GM12874 (cell line): ENCODE results near the gene TULP1.

ENCODE experiments used
- TF ChIP-seq, protein P1 (sequence below): IDR thresholded peaks from 2 replicates; pipeline ENCODE4 v1.5.1; 2011; ENCODE audit warnings: low read depth, mild to moderate bottlenecking, control low read depth, low read length, moderate library complexity; ENCODE audit not compliant: insufficient read depth

The TULP1 gene

DNA sequence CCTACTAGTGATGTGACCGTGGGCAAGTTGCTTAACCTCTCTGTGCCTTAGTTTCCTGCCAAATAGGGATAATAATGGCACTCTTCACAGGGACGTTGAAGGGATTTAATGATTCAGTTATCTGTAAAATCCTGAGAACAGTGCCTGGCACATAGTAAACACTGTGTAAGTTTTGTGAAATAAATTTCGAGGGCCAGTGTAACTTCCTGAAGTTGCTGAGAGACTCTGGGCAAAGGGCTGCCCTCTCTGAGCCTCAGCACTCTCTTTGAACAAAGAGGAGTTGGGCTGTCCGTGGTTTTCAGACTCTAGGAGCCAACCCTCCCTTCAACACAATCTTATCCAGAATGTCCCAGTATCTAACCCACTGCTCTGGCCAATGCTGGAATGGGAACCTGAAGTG lies 13.3 kb downstream of the TULP1 start:
- TF ChIP-seq, protein P1, sequence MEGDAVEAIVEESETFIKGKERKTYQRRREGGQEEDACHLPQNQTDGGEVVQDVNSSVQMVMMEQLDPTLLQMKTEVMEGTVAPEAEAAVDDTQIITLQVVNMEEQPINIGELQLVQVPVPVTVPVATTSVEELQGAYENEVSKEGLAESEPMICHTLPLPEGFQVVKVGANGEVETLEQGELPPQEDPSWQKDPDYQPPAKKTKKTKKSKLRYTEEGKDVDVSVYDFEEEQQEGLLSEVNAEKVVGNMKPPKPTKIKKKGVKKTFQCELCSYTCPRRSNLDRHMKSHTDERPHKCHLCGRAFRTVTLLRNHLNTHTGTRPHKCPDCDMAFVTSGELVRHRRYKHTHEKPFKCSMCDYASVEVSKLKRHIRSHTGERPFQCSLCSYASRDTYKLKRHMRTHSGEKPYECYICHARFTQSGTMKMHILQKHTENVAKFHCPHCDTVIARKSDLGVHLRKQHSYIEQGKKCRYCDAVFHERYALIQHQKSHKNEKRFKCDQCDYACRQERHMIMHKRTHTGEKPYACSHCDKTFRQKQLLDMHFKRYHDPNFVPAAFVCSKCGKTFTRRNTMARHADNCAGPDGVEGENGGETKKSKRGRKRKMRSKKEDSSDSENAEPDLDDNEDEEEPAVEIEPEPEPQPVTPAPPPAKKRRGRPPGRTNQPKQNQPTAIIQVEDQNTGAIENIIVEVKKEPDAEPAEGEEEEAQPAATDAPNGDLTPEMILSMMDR: no peak

DNA sequence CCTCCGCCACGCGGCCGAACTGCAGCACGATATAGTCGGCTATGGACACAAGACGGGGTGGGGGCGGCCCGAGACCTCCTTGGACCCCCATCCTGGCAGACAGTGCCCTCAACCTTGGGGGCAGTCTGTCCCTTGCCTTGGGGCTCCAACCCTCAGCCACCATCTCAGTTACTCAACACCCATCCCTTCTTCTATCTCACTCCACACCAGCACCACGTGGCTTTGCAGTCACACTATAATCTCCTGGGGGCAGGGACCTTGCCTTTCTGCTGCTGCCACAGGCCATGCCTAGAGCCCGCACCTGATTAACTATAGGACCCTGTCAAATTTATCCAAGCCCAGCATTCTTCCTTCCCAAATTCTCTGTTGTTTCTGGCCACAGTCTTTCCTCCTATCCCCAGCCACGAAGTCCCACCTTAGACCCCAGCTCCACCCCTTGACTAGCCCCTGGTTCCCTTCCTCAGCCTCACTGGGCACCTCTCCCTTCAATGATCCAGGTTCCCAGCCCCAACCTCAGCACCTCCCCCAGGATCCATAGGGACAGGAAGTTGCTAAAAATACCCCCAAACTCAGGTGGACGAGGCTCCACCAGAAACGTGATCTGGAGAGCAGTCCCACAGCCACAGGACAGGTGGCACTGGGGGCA lies 14.2 kb downstream of the TULP1 start:
- TF ChIP-seq, protein P1: no peak

DNA sequence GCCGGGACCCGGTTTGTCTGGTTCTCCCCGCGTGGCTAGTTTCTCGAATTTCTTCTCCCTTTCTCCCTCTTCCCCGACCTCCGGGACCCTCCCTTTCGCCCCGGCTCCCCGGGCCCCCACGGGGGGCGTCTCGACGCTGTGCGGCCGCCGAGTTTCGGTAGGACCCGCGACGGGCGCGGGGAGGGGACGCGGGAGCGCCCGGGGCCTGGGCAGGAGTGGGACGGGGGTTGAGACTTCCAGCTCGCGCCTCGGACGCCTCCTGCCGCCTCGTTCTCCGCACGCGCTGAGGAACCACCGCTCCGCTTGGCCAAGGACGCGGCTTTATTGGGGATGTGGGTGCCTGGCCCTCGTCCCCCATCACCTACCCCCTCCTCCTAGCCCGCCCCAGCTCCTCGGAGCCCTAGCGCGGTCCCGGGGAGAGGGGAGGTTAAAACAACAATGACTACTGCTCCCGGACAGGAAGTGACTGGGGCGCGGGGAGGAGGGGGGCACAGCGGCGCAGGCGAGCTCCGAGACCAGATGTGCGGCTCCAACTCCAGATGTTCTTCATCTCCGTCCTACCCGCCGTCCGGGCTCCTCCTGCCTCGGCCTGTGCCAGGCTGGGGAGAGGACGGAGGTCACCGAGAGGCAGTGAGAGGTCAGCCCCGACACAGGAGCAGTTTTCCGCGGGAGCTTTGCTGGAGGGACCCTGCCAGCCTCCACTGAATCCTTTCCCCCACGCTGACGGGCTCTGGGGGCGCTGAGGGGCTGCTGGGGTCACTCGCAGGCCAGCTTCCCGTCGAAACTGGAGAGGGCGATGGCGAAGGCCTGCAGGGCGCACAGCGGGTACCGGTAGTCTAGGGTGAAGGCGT lies 14.9 kb downstream of the TULP1 start:
- TF ChIP-seq, protein P1: no peak

DNA sequence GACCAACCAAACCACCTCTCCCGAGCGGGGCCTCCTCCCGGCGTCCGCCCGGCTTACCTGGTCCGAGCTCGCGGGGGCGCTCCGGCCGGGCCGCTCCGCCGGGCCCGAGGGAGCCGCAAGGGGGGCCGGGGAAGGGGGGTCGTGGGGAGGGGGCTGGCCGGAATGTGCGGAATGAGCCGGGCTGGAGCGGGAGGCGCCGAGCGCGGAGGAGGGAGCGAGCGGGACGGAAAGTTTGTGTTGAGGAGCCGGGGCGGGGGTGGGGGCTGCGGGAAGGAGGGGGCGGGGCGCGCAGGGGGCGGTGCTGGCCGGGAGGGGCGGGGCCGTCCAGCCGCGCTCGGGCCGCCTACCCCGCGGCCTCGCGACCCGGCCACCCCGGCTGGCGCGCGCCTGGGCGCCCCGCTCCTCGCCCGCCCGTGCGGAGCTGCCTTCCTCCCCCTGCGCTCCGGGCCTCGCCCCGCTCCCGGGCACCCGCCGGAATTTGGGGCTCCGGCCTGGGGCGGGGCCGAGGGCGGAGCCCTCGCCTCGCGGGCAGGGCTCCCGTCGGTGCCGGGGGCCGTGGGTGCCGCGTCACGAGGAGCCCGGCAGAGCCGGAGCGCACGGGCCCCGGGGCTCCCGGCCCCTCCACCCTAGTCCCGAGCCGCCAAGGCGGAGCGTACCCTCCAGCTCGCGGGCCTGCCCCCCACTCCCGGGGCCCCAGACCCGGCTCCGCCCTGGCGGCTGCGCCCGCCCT lies 15.7 kb downstream of the TULP1 start, which contains the start of gene TEAD3:
Gene TEAD3, minus strand, starts transcription at position 239 of the 730 bp plus-strand sequence.
- TF ChIP-seq, protein P1: peak; percentile 25; the same call in 1 of the 2 replicates

DNA sequence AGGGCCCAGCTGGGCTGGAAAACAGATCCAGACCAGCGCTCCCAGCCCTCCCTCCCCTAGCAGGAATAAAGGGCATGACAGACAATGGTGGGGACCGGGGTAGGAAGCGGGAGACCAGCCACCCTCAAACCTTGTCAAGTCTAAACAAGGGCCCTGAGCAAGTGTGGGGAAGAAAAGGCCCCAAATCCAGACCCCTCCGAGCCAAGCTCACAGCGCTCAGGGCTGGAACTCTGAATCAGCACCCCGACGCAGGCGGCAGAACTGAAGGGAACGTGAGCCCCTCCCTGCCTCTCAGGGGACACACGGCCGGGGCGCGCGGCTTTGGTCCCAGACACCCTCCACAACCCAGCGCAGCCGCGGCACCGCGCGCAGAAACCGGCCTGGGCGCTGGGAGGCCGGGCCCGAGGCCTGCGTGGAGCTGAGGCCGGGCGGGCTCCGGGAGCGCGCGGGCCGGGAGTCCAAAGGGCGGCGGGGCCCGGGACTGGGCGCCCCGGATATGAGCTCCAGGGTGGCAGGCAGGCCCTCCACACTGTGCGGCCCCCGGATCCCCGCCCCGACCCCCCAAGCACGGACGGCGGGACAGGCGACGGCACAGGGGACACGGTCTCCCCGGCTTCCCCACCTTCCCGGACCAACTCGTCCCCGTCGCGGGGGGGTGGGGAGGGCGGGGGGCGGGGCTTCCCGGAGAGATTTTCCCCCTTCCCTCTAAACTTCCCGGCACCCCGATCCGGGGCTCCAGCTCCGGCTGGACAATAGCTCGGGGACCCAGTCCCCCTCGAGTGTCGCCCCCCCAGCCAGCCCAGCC lies 16.5 kb downstream of the TULP1 start:
- TF ChIP-seq, protein P1: no peak

DNA sequence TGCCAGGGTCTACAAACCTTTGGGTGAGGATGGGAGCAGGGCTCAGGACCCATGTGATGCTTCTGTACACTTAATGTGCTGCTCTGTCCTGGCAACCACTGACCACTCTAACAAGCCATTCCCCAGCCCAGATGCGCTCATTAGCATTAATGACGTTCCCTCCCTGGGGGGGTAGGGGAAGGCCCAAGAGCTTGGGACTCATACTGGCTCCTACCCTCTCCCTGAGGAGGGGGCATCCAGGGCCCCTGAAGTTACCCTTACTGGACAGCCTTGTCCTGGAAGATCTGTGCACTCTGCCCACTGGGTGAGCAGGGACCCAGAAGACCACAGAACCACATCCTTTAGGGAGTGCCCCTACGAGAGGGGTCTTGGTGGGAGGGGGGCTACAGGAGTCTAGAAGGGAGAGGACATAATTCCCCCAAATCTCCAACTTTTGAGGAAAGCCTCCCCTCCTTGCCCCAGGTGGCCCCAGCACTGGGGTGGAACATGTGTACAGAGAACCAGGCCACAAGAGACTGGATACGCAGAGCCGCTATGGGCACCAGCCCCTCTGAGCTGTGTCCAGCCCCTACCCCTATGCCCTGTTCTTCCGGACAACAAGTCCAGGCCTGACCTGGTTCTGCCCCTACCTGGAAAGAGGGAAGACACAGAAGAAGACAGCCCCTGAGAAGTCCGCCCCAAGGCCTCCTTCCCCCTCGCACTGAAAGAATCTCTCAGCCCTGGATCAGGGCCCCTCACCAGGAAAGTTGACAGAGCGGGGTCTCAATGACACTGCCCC lies 17.2 kb downstream of the TULP1 start:
- TF ChIP-seq, protein P1: no peak
